Activated CD4-positive, alpha-beta T cell treated with anti-CD3 and anti-CD28 coated beads, Interleukin-2, Interleukin-4, amounts not matched to agents 100 ng/mL and 50 ng/mL, durations not matched to agents 16 hours and 8 hours (primary cell): ENCODE measurements around the gene ZMIZ1.

Experiments
- DNase-seq: peaks from one replicate; pipeline ENCODE4 v3.0.0-alpha.2; 2020; ENCODE audit warnings: low spot score

Gene ZMIZ1

GRCh38 chr10:79188154-79188965 lies 119.6 kb downstream of the ZMIZ1 start:
- no peak for DNase-seq

GRCh38 chr10:79189181-79189580 lies 120.4 kb downstream of the ZMIZ1 start:
- DNase-seq = no peak

GRCh38 chr10:79189853-79190435 lies 121.2 kb downstream of the ZMIZ1 start:
- DNase-seq = no peak

GRCh38 chr10:79190740-79191261 lies 122.0 kb downstream of the ZMIZ1 start:
- no peak for DNase-seq

GRCh38 chr10:79191951-79192676 lies 123.3 kb downstream of the ZMIZ1 start:
- no peak for DNase-seq

- no peak for DNase-seq
Measured at GRCh38 chr10:79192677-79193003, 123.9 kb downstream of the ZMIZ1 start.

GRCh38 chr10:79193694-79194382 lies 125.1 kb downstream of the ZMIZ1 start:
- DNase-seq = no peak

GRCh38 chr10:79195091-79195923 lies 126.5 kb downstream of the ZMIZ1 start:
- peak; percentile 80 for DNase-seq

GRCh38 chr10:79196470-79197461 lies 128.0 kb downstream of the ZMIZ1 start:
- peak; percentile 67 for DNase-seq

- no peak for DNase-seq
Measured at GRCh38 chr10:79197558-79197957, 128.8 kb downstream of the ZMIZ1 start.

GRCh38 chr10:79200346-79200745 lies 131.6 kb downstream of the ZMIZ1 start:
- DNase-seq = no peak

GRCh38 chr10:79201706-79202105 lies 132.9 kb downstream of the ZMIZ1 start:
- no peak for DNase-seq

GRCh38 chr10:79202188-79203013 lies 133.6 kb downstream of the ZMIZ1 start:
- peak; percentile 36 for DNase-seq

GRCh38 chr10:79203014-79203644 lies 134.4 kb downstream of the ZMIZ1 start:
- DNase-seq = no peak

GRCh38 chr10:79203833-79204232 lies 135.1 kb downstream of the ZMIZ1 start:
- no peak for DNase-seq

GRCh38 chr10:79206300-79207095 lies 137.7 kb downstream of the ZMIZ1 start:
- DNase-seq = no peak

GRCh38 chr10:79207096-79207357 lies 138.3 kb downstream of the ZMIZ1 start:
- no peak for DNase-seq

GRCh38 chr10:79207726-79208125 lies 139.0 kb downstream of the ZMIZ1 start:
- no peak for DNase-seq
